WERI-Rb-1 (cell line): Measurements from ENCODE around the gene MYCBPAP.

Experiments
- DNase-seq: peaks from one replicate; pipeline ENCODE4 v3.0.0-alpha.2; 2020
- H3K27ac ChIP-seq: fragments of 250-450 bp; sonication (Bioruptor Pico); 2 replicates; pipeline ENCODE4 v1.5.1; 2020; ENCODE audit warnings: mild to moderate bottlenecking, moderate library complexity
- H3K27me3 ChIP-seq: fragments of 250-450 bp; sonication (Bioruptor Pico); 2 replicates; pipeline ENCODE4 v1.5.1; 2021; ENCODE audit warnings: mild to moderate bottlenecking, low read depth, moderate library complexity; ENCODE audit not compliant: insufficient read depth, severe bottlenecking
- H3K36me3 ChIP-seq: fragments of 250-450 bp; sonication (Bioruptor Pico); 2 replicates; pipeline ENCODE4 v1.5.1; 2020; ENCODE audit warnings: mild to moderate bottlenecking, moderate library complexity
- H3K4me3 ChIP-seq: 2 replicates; pipeline ENCODE4 v1.5.1; 2011; ENCODE audit warnings: low read depth, mild to moderate bottlenecking, control low read depth, low read length
- H3K9me3 ChIP-seq: fragments of 250-450 bp; sonication (Bioruptor Pico); 2 replicates; pipeline ENCODE4 v1.5.1; 2021; ENCODE audit warnings: mild to moderate bottlenecking, moderate library complexity; ENCODE audit not compliant: severe bottlenecking
- CTCF ChIP-seq: IDR thresholded peaks from 2 replicates; pipeline ENCODE4 v1.5.1; 2011; ENCODE audit warnings: low read depth, mild to moderate bottlenecking, control low read depth, inconsistent platforms, low read length

MYCBPAP gene

GRCh38 chr17:50462446-50462845 lies 45.8 kb upstream of the MYCBPAP start:
- Histone ChIP-seq H3K36me3 (no peaks in the 10 kb centered on the region), H3K27ac (no peak overlapping the region), H3K27me3 (no peaks in the 10 kb centered on the region), H3K4me3 (no peak overlapping the region), H3K9me3 (no peaks in the 10 kb centered on the region)
- TF ChIP-seq CTCF: no peak
- DNase-seq: no peak

- Histone ChIP-seq H3K9me3 (no peaks in the 10 kb centered on the region), H3K27ac (no peak overlapping the region), H3K36me3 (no peaks in the 10 kb centered on the region), H3K27me3 (no peaks in the 10 kb centered on the region), H3K4me3 (no peak overlapping the region)
- TF ChIP-seq CTCF: no peak
- DNase-seq: no peak
Measured at GRCh38 chr17:50464121-50464520, 44.1 kb upstream of the MYCBPAP start.

- Histone ChIP-seq H3K27me3 (no peaks in the 10 kb centered on the region), H3K9me3 (no peaks in the 10 kb centered on the region), H3K27ac (no peak overlapping the region), H3K4me3 (no peak overlapping the region), H3K36me3 (no peaks in the 10 kb centered on the region)
- TF ChIP-seq CTCF: no peak
- DNase-seq: no peak
Measured at GRCh38 chr17:50464736-50465135, 43.5 kb upstream of the MYCBPAP start.

GRCh38 chr17:50465171-50465570 lies 43.1 kb upstream of the MYCBPAP start:
- Histone ChIP-seq H3K27me3 (no peaks in the 10 kb centered on the region), H3K4me3 (no peak overlapping the region)
- no peak for DNase-seq

GRCh38 chr17:50465635-50466034 lies 42.6 kb upstream of the MYCBPAP start:
- Histone ChIP-seq H3K27ac (no peak overlapping the region; the same call in 1 of the 2 replicates), H3K27me3 (no peaks in the 10 kb centered on the region), H3K4me3 (no peak overlapping the region), H3K36me3 (no peaks in the 10 kb centered on the region), H3K9me3 (no peaks in the 10 kb centered on the region)
- no peak for DNase-seq
- no peak for TF ChIP-seq CTCF

More at GRCh38 chr17:50465171-50465570, 43.1 kb upstream of the MYCBPAP start:
- no peak for TF ChIP-seq CTCF
- no peaks in the 10 kb centered on the region for H3K36me3 ChIP-seq
- no peak overlapping the region for H3K27ac ChIP-seq
- H3K9me3 ChIP-seq: no peaks in the 10 kb centered on the region

- H3K4me3 ChIP-seq: no peak overlapping the region
- no peaks in the 10 kb centered on the region for H3K36me3 ChIP-seq
- H3K9me3 ChIP-seq: no peaks in the 10 kb centered on the region
- no peak for TF ChIP-seq CTCF
- no peaks in the 10 kb centered on the region for H3K27me3 ChIP-seq
- DNase-seq: no peak
- H3K27ac ChIP-seq: no peak overlapping the region
Measured at GRCh38 chr17:50466371-50467113, 41.7 kb upstream of the MYCBPAP start.
